T47D (cell line): Measurements from ENCODE around the gene MYO9B.
"Not testable (repeated sequence)": the region's sequence is repeated elsewhere in the genome, so short reads cannot be mapped to it uniquely, and the experiment has no call there.

Source experiments
- DNase-seq, 2 experiments: peaks; one replicate each; pipeline versions ENCODE4 v3.0.0 to v3.0.0-alpha.2; 2011 to 2012; ENCODE audit warnings: low read depth in 1 of 2, low spot score in 1 of 2
- JUND ChIP-seq: IDR thresholded peaks from 2 replicates; pipeline ENCODE4 v1.6.1; 2012; ENCODE audit warnings: low read depth
- in situ Hi-C: cut with HindIII; loops from 2 replicates; pipeline ENCODE4 v1.10.0; 2016; ENCODE audit warnings: low sequenced_read_pairs, low pct_unique_long_range_greater_than_20kb

MYO9B gene

DNA sequence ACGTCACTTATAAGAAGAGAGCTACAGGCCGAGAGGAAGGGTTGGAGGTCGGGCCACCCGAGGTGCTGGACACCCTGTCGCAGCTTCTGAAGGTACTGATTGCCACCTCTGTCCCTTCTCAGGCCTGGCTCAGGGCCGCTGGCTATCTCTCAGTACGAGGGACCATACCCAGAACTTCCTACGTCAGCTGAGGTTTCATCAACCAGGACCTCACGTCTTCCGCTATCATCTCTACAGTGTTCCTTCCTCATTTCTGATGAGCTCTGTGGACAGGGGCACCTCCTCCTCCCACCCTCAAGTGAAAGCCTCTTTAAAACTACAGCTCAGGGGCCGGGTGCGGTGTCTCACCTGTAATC is 81.3 kb downstream of the MYO9B start:
- no peak for TF ChIP-seq JUND
- DNase-seq = no peak
- in situ Hi-C loops = no loop called here

DNA sequence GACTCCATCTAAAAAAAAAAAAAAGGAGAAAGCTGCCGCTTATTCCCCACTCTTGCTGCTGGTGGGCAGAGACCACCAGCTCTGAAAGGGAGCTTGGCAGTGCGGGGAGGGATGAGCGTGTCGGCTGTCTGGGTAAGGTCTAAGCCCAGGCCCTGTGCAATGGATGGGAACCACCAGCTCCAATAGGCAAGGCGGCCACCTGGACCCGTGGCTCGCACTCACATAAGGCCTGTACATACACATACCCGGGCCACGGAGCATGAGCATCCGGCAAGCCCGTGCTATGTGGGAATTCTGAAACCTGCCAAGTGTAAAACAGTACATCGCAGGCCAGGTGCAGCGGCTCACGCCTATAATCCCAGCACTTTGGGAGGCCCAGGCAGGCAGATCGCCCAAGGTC is 83.0 kb downstream of the MYO9B start:
- in situ Hi-C loops = no loop called here
- no peak for DNase-seq
- no peak for TF ChIP-seq JUND

- TF ChIP-seq JUND = no peak
- peak in 1 of 2 experiments; percentile 3 for DNase-seq
- in situ Hi-C loops = no loop called here
Observed at GRCh38 chr19:17159466-17160393, 84.2 kb downstream of the MYO9B start.

DNA sequence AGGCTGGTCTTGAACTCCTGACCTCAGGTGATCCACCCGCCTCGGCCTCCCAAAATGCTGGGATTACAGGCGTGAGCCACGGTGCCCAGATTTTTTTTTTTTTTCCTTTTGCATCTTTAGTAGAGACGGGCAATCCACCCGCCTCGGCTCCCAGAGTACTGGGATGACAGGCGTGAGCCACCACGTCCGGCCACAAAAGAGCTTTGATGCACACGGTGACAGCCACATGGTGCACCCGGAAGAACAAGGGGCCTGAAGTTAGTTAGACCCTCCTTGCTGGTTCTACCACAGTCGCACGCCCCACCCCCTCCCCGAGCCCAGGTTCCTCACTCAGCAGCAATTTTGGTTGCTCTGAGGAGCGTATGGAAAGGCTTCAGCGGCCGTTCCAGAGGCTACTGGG is 85.3 kb downstream of the MYO9B start:
- no peak for TF ChIP-seq JUND
- in situ Hi-C loops = no loop called here
- DNase-seq = no peak

- DNase-seq, in situ Hi-C loops: not testable (repeated sequence)
Observed at GRCh38 chr19:17162131-17162530, 86.6 kb downstream of the MYO9B start.

DNA sequence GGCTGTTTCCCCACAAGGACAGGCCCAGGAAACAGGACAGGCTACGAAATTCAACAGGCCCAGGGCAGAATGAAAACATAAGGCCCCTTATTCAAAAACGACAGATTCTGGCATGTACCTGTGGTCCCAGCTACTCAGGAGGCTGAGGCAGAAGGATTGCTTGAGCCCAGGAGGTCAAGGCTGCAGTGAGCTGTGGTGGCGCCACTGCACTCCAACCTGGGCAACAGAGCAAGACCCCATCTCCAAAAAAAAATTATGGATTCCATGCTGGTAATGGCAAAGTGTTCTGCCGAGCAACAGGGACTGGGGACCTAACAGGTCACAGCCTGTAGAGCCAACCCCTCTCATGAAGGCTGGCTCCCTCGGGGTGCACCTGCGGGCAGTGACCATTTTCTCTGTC is 87.0 kb downstream of the MYO9B start:
- TF ChIP-seq JUND = no peak
- DNase-seq = no peak
- in situ Hi-C loops = no loop called here

- TF ChIP-seq JUND = no peak
Observed at GRCh38 chr19:17163652-17164051, 88.1 kb downstream of the MYO9B start.

DNA sequence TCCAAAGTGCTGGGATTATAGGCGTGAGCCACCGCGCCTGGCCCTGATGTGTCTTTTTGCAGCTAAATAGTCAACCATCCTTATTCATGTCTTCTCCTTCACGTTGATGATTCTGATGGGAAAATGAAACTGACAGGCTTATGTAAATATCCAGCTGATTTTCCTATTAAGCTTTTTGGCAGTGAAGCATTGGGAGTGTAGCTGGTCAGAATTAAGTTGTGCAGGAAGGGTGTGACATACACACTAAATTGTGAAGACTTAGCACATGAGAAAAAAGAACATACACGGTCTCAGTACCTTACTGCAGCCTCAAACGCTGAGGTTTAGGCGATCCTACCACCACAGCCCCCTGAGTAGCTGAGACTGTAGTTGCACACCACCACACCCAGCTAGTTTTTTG is 89.1 kb downstream of the MYO9B start:
- no peak for TF ChIP-seq JUND
- DNase-seq = no peak
- in situ Hi-C loops = no loop called here

More at GRCh38 chr19:17163652-17164051, 88.1 kb downstream of the MYO9B start:
- in situ Hi-C loops = no loop called here
- DNase-seq = no peak

DNA sequence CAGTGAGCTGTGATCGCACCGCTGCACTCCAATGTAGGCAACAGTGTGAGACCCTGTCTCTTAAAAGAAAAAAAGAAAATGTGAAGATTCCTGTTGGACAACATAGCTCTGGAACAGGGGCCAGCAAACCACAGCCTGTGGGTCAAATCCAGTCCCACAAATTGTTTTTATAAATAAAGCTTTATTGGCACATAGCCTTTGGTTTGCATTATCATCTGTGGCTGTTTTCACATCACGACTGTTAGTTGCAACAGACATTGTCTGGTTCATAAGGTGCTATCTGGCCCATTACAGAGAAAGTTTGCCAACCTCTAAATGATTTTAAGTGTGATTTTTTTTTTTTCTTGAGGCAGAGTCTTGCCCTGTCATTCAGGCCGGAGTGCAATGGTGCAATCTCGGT is 90.1 kb downstream of the MYO9B start:
- no peak for TF ChIP-seq JUND
- DNase-seq = no peak
- in situ Hi-C loops = no loop called here

- no peak for DNase-seq
- TF ChIP-seq JUND = no peak
- in situ Hi-C loops = no loop called here
Observed at GRCh38 chr19:17170538-17171297, 95.1 kb downstream of the MYO9B start.

GRCh38 chr19:17171874-17172273 is 96.3 kb downstream of the MYO9B start:
- in situ Hi-C loops = no loop called here
- no peak for DNase-seq
- no peak for TF ChIP-seq JUND

DNA sequence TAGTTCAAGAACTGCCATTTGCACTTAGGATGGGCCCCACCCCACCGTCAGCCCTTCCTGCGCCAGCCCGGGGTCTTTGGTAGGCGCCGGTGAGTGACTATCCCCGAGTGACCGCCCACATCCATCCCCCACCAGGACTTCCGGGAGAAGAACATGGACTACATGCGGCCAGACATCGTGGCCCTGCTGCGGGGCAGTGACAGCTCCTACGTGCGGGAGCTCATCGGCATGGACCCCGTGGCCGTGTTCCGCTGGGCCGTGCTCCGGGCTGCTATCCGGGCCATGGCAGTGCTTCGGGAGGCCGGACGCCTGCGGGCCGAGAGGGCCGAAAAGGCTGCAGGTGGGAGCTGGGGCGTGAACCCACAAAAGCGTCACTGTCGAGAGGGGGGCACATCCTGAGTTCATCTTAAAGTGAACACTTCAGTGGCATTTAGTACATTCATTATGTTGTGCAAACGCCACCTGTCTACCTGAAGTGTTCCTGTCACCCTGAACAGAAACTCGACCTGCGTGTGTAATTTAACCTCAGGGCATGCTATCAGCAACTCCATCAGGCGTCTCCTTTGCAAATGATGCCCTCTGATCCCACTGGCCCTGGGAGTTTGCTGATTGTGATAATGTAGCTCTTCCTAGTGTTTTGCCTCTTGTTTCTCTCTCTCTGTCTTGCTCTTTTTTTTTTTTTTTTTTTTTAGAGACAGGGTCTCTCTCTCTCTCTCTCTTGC is 97.2 kb downstream of the MYO9B start:
- peak in 1 of 2 experiments; percentile 23 for DNase-seq
- in situ Hi-C loops = no loop called here
- no peak for TF ChIP-seq JUND

DNA sequence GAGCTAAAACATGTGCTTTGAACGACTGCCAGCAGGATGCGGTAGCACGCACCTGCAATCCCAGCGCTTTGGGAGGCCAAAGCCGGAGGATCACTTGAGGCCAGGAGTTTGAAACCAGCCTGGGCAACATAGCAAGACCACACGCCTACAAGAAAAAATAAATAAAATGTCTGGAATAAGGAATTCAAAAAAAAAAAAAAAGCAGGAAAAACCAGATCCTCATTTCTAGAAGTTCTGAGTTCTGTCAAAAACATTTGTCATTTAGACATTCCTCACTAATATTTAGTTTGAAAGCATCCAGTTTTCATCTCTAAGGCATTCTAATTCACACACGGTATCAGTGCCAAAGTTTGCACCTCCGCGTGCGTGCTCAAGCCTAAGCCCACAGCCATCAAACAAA is 102.7 kb downstream of the MYO9B start:
- no peak for DNase-seq
- in situ Hi-C loops = no loop called here
- TF ChIP-seq JUND = no peak
